Neural cell (in vitro differentiated cells): ENCODE results near the gene NOTCH2NLA.
"Not testable (repeated sequence)": the region's sequence is repeated elsewhere in the genome, so short reads cannot be mapped to it uniquely, and the experiment has no call there.

Source experiments
- SMC3 ChIP-seq: fragments of 450-650 bp; conservative IDR thresholded peaks from 2 replicates; pipeline ENCODE4 v1.6.1; 2014; ENCODE audit warnings: antibody characterized with exemption, mild to moderate bottlenecking, moderate library complexity; ENCODE audit not compliant: poor library complexity
- TF ChIP-seq, protein P1 (sequence below): fragments of 450-650 bp; IDR thresholded peaks from 2 replicates; pipeline ENCODE4 v1.5.1; 2014; ENCODE audit warnings: antibody characterized with exemption, mild to moderate bottlenecking, moderate library complexity; ENCODE audit not compliant: poor library complexity, severe bottlenecking
- TF ChIP-seq, protein P2 (sequence below): IDR thresholded peaks from 2 replicates; pipeline ENCODE4 v1.6.1; 2012; ENCODE audit warnings: borderline replicate concordance

DNA sequence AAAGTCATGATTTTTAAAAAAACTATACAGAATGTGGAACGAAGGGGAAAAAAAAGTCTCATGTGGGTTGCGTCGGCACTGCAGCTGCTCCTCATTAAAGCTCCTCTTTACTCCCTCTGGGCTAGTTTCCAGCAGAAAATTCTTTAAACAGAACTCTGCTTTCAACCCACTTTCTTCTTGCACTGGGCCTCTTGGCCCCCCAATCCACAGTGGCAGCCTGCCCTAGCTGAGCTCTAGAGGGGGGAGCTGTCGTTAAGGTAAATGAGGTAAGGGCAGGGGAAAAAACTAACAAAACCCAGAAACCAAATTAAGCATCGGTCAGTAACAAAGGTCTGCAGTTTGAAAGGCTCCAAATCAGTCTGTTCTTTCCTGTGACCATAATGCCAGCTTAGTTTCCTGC lies 54.3 kb downstream of the NOTCH2NLA start:
- not testable (repeated sequence) for TF ChIP-seq SMC3
- TF ChIP-seq, protein P1, sequence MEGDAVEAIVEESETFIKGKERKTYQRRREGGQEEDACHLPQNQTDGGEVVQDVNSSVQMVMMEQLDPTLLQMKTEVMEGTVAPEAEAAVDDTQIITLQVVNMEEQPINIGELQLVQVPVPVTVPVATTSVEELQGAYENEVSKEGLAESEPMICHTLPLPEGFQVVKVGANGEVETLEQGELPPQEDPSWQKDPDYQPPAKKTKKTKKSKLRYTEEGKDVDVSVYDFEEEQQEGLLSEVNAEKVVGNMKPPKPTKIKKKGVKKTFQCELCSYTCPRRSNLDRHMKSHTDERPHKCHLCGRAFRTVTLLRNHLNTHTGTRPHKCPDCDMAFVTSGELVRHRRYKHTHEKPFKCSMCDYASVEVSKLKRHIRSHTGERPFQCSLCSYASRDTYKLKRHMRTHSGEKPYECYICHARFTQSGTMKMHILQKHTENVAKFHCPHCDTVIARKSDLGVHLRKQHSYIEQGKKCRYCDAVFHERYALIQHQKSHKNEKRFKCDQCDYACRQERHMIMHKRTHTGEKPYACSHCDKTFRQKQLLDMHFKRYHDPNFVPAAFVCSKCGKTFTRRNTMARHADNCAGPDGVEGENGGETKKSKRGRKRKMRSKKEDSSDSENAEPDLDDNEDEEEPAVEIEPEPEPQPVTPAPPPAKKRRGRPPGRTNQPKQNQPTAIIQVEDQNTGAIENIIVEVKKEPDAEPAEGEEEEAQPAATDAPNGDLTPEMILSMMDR: not testable (repeated sequence)
- TF ChIP-seq, protein P2, sequence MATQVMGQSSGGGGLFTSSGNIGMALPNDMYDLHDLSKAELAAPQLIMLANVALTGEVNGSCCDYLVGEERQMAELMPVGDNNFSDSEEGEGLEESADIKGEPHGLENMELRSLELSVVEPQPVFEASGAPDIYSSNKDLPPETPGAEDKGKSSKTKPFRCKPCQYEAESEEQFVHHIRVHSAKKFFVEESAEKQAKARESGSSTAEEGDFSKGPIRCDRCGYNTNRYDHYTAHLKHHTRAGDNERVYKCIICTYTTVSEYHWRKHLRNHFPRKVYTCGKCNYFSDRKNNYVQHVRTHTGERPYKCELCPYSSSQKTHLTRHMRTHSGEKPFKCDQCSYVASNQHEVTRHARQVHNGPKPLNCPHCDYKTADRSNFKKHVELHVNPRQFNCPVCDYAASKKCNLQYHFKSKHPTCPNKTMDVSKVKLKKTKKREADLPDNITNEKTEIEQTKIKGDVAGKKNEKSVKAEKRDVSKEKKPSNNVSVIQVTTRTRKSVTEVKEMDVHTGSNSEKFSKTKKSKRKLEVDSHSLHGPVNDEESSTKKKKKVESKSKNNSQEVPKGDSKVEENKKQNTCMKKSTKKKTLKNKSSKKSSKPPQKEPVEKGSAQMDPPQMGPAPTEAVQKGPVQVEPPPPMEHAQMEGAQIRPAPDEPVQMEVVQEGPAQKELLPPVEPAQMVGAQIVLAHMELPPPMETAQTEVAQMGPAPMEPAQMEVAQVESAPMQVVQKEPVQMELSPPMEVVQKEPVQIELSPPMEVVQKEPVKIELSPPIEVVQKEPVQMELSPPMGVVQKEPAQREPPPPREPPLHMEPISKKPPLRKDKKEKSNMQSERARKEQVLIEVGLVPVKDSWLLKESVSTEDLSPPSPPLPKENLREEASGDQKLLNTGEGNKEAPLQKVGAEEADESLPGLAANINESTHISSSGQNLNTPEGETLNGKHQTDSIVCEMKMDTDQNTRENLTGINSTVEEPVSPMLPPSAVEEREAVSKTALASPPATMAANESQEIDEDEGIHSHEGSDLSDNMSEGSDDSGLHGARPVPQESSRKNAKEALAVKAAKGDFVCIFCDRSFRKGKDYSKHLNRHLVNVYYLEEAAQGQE: not testable (repeated sequence)
